GM12892 (cell line): ENCODE data around the gene TSKU.

Source experiments
- POLR2A ChIP-seq: IDR thresholded peaks from 2 replicates; pipeline ENCODE4 v1.6.1; 2011; ENCODE audit warnings: low read depth, low read length, control low read depth
- POLR2AphosphoS5 ChIP-seq: IDR thresholded peaks from 2 replicates; pipeline ENCODE4 v1.6.1; 2011; ENCODE audit warnings: low read depth, low read length, control low read depth
- TAF1 ChIP-seq: IDR thresholded peaks from 2 replicates; pipeline ENCODE4 v1.6.1; 2011; ENCODE audit warnings: low read depth, mild to moderate bottlenecking, control low read depth, low read length, borderline replicate concordance

DNA sequence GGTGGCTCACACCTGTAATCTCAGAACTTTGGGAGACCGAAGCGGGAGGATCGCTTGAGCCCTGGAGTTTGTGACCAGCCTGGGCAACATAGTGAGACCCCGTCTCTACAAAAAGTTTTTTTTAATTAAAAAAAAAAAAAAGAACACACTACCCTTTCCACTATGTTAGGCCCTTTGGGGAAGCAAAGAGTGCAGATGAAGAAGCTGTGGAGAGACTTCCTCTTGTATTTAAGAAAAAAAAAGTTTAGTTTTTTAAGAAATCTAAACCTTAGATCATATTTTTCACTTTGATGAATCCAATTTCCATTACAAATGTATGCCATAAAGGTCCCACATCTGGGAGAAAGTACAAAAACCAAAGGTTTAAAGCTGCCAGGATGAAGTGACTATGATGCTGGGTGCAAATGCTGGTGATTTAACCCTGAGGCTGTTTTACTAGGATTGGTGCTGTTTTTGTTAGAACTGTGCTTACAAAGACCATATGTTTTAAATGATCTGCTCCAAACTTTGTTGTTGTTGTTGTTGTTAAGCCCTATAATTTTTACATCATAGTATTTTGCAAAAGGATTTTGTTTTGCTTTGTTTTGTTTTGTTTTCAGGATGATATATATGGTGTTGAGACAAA is 48.6 kb downstream of the TSKU start:
- TF ChIP-seq POLR2A (no peak), POLR2AphosphoS5 (no peak), TAF1 (no peak)
